Prostate gland (tissue), 2 donors: ENCODE data around the gene NUP153.

Source experiments
- CTCF ChIP-seq, 4 experiments: fragments of 200-600 bp in 2 of 4; fragments of 450-650 bp in 2 of 4; sonication (generic) in 2 of 4; IDR thresholded peaks; 1 replicate in 3 of 4; 2 replicates in 1 of 4; pipeline ENCODE4 v1.5.1; 2016 to 2019; ENCODE audit warnings: antibody characterized with exemption in 4 of 4, mild to moderate bottlenecking in 2 of 4, moderate library complexity in 2 of 4
- POLR2A ChIP-seq: fragments of 450-650 bp; IDR thresholded peaks from one replicate; pipeline ENCODE4 v1.6.1; 2016; ENCODE audit warnings: antibody characterized with exemption, mild to moderate bottlenecking

GRCh38 chr6:17591287-17591686, 115.4 kb downstream of the NUP153 start:
- TF ChIP-seq CTCF (IDR thresholded peaks at IDR 0.05) (no peak), POLR2A (no peak)
